GM18498 (cell line): ENCODE results near the gene GAA.
A peak's percentile ranks its signal among the peaks of the same experiment; 100 is the strongest.

Experiments
- ATAC-seq: cut with Tn5 transposase; IDR thresholded peaks from one replicate; pipeline ENCODE4 v1.9.1; 2021; ENCODE audit warnings: mild to moderate bottlenecking, moderate library complexity; ENCODE audit not compliant: unreplicated experiment

The GAA gene

GRCh38 chr17:80101011-80101945, at the start of gene GAA:
TSS of gene GAA (plus strand) at chr17:80101581. CDS start at chr17:80104587, 3,006 bp downstream.
- peak; percentile 84 for ATAC-seq

DNA sequence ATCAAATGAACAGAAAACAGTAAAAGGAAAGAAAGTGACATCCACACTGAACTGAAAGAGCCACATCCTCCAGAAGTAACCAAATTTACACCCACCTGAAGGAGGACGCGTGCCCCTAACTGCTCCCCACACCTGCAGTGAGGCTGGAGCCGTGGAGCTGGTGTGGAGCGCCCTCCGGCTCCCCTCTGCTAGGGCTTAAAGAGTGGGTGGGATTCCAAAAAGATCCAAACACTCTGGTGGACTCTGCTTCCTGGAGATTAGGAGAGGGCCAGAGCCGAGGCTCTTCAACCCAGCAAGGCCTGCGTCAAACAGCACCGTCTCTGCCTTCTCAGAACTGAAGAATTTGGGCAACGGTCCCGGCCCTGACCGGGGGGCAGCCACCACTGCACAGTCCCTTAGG, 49.7 kb upstream of the GAA start:
- ATAC-seq: no peak

DNA sequence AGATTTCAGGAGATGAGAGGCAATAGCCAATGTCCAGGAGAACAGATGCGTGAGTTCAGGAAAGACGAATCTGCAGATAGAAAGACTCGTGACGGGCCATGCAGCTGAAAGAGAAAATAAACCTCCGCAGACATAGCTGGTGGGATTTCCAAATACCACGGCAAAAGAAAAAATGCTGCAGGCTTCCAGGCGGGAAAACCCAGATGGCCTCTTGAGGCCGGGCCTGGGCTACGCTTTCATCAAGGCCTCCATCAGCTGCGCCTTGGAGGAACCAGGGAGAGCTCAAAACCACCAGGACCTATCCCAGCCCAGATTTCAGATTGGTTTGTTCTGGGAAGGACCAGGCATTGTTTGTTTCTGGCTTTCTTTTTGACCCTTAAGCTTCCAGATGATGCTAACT, 48.3 kb upstream of the GAA start:
- ATAC-seq: no peak

DNA sequence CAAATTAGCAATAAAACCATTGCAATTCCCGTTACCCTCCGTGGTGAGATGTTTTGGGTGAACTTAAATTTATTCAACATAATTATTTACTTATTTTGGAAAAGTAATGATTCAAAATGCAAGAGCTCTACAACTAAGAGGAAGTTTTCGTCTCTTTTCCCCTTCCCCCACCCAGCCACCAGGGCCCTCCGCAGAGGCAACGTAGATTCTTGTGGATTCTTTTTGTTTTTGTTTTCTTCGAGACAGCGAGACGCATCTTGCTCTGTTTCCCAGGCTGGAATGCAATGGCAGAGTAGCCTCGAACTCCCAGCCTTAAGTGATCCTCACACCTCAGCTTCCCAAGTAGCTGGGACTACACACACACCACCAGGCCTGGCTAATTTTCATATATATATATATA, 45.8 kb upstream of the GAA start:
- no peak for ATAC-seq

DNA sequence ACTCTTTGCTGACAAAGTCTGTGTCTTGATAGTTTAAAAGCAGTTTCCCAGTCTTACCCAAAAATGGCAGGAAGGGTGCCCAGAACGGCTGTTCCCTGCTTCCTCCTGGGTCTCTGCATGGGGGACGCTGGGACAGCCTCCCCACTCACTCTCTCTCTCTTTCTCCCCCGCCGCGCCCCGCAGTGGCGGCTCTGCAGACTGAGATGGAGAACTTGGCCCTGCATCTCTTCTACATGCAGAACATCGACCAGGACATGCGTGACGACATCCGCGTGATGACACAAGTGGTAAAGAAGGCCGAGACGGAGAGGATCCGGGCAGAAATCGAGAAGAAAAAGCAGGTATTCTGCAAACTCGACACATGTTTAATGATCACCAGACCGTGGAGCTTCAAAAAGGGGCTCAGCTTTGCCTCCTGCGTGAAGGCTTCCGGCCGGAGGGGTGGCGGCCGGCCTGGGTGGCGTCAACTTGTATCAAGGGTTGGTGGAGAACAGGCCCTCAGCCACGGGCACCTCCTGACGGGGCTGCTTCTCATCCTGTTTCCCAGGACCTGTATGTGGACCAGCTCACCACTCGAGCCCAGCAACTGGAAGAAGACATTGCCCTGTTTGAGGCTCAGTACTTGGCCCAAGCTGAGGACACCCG, 42.9 kb upstream of the GAA start:
- no peak for ATAC-seq

GRCh38 chr17:80060644-80061043, 40.7 kb upstream of the GAA start:
- ATAC-seq: no peak

DNA sequence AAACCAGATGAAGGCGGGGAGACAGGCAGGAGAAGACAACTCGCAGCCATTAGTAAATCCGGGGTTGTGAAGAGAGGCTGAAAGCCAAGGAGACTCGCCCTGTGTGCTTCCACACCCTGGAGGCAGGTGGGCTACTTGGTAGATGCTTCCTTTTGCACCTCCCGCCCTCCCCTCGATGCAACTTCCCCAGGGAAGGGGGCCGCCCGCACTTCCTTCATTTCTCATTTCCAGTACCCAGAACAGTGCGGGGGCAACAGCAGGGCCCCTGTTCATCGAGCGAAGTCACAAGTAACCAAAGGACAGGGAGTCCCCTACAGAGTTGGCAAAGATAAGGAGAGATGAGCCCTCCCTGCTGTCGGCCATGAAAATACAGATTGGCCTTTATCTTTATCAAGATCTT, 40.0 kb upstream of the GAA start:
- ATAC-seq: no peak

DNA sequence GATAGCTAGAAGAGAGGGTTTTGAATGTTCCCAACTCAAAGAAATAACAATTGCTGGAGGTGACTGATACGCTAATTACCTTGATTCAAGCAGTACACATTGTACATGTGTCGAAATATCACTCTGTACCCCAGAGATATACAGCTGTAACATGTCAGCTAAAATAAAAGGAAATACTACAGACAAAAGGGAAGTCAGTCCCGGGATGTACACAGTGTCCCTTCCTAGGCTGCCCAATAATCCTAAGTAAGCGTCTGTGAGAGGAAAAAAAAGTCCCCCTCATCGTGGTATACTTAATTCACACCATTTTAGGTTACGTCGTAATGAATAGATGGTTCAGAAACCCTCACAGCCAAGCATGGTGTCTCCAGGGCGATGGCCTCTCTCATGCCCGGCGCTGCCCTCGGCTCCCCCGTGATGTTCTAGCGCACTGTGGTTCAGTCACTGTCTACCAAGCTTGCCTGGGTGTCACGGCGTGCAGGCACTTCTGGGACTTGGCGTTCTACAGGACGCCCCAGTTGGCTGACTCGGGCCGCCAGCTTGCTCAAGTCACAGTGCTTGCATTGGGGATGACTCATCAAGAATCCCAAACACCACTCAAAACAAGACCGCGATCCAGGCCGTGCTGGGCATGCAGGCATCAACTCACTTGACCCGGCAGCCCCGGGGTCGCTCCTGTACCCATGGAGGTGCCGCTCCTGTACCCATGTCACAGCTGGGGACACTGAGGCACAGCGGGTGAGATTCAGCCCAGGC, 37.4 kb upstream of the GAA start:
- no peak for ATAC-seq

DNA sequence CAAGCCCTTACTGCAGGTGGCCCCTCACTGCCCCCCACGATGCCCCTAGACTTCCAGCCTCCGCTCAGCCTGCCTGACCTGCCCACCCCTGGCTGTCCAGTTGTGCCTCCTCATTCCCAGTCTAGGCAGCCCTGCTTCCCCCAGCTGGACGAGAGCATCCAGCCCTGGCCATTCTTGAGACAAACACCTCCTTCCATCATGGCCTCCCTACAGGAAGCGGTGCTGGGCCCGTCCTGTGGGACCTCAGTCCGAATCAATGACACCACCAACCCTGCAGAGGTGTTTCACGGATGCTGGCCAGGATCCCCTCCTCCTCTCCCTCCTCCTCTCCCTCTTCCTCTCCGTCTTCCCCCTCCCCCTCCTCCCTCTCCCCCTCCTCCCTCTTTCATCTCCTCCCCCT, 36.7 kb upstream of the GAA start:
- ATAC-seq: no peak

- ATAC-seq: no peak
These were observed 35.8 kb upstream of the GAA start for GRCh38 chr17:80065478-80066170.

DNA sequence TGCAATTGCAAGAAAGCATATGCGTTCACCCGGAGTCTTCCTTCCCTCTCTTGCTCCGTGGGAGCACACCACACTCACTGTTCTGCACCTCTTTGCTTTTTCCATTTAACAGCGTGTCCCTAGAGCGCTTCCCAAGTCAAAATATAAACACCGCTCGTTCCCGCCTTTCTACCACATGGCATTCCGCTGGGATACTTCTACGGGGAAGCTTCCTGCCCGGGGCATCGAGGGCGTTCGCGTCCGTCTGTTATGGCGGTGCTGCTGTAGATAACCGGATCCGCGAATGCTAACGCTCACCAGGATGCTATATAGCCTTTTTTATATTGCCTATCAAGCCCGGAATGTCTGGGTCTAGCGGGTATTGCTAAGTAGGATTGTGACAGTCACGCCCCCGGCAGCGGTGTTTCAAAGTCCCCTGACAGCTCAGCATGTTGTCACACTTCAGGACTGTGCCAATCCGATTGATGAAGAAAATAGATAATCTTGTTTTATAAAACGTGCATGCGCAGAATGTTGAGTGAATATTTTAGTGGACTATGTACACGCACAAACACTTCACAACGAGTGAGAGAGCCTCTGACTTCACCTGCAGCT, 33.9 kb upstream of the GAA start:
- no peak for ATAC-seq

- ATAC-seq: no peak
These were observed 32.8 kb upstream of the GAA start for GRCh38 chr17:80068301-80069222.

DNA sequence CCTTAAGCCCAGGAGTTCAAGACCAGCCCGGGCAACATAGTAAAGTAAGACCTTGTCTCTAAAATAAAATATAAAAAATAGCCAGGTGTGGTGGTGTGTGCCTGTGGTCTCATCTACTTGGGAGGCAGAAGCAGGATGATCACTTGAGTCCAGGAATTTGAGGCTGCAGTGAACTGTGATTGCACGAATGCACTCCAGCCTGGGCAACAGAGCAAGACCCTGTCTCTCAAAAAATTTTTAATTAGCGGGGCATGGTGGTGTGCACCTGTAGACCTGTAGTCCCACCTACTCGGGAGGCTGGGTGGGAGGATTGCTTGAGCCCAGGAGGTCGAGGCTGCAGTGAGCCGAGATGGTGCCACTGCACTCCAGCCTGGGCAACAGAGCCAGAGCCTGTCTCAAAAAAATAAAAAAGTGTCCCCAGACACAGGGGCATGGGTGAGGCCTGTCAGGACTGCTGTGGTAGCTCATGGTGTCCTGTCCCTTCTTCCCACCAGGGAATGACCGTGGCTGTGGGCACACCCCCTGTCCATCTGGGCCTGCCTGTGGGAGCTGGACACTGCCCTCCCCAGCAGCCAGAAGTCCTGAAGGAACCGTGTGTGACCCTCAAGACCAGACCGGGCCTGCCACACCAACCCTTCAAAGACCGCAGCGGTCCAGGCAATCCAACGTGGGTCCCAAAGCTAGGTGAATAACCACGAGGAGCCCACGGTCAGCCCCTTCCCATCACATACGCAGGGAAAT, 30.8 kb upstream of the GAA start:
- no peak for ATAC-seq

- no peak for ATAC-seq
These were observed 30.1 kb upstream of the GAA start for GRCh38 chr17:80071116-80071841.

GRCh38 chr17:80072410-80072809, 29.0 kb upstream of the GAA start:
- no peak for ATAC-seq

DNA sequence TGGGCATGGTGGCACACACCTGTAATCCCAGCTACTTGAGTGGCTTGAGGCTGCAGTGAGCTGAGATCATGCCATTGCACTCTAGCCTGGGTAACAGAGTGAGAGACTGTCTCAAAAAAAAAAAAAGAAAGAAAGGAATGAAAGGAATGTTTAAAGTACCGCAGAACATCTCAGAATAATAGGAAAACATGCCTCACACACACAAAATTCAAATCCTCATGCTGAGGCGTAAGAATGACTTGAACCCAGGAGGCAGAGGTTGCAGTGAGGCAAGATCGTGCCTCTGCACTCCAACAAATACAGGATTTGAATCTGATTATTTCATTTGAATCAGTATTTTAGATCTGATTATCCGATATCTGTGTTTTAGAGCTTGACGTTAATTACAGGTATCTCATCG, 21.3 kb upstream of the GAA start:
- no peak for ATAC-seq

DNA sequence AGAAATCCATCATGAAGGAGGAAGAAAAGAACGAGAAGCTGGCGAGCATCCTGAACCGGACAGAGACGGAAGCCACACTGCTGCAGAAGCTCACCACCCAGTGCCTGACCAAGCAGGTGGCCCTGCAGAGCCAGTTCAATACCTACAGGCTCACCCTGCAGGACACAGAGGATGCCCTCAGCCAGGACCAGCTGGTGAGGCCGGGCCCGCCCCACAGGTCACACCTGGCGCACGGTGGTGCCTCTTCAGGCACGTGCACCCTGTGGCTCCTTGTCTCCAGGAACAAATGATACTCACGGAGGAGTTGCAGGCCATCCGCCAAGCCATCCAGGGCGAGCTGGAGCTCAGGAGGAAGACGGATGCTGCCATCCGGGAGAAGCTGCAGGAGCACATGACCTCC, 19.8 kb upstream of the GAA start:
- ATAC-seq: no peak
